Tibial nerve (tissue), 4 donors: ENCODE measurements around the gene MACF1.

ENCODE experiments used
- CTCF ChIP-seq, 5 experiments: fragments of 200-600 bp in 3 of 5; fragments of 450-650 bp in 2 of 5; sonication (generic) in 3 of 5; IDR thresholded peaks; one replicate each; pipeline ENCODE4 v1.5.1; 2016 to 2019; ENCODE audit warnings: antibody characterized with exemption in 5 of 5, mild to moderate bottlenecking in 3 of 5, moderate library complexity in 2 of 5
- EP300 ChIP-seq, 2 donors: sonication (generic); formaldehyde crosslinking; IDR thresholded peaks; one replicate each; pipeline ENCODE4 v1.6.1; 2017; ENCODE audit warnings: antibody characterized with exemption in 2 of 2, mild to moderate bottlenecking in 1 of 2
- POLR2A ChIP-seq, 2 donors: fragments of 450-650 bp; IDR thresholded peaks; one replicate each; pipeline ENCODE4 v1.6.1; 2017; ENCODE audit warnings: antibody characterized with exemption in 2 of 2, mild to moderate bottlenecking in 2 of 2, moderate library complexity in 2 of 2

GRCh38 chr1:39165049-39165448, 39.4 kb upstream of the MACF1 start:
- TF ChIP-seq CTCF (IDR thresholded peaks at IDR 0.05), result no peak
- no peak for TF ChIP-seq POLR2A (IDR thresholded peaks at IDR 0.05)
- TF ChIP-seq EP300 (IDR thresholded peaks at IDR 0.05), result no peak
